Keratinocyte (primary cell): ENCODE measurements around the gene KCNMA1. TPM values are rescaled to one million over a fixed set of nuclear protein-coding genes. Genes with fewer than 3 reads are reported as not detected.

Source experiments
- DNase-seq: peaks from one replicate; pipeline ENCODE4 v3.0.0-alpha.2; 2011; ENCODE audit warnings: low read depth, missing footprints, low spot score
- FAIRE-seq: peaks from 2 replicates; lab custom pipeline; 2011; peaks lifted over from hg19 to GRCh38; lab: Jason Lieb, UNC
- H2AFZ ChIP-seq: 2 replicates; pipeline ENCODE4 v1.6.0; 2012; ENCODE audit warnings: low read length, control low read depth, inconsistent platforms; ENCODE audit not compliant: control insufficient read depth
- H3K27ac ChIP-seq: 2 replicates; pipeline ENCODE4 v1.5.1; 2011; ENCODE audit warnings: low read length; ENCODE audit not compliant: control insufficient read depth, insufficient read depth
- H3K27me3 ChIP-seq: 3 replicates; pipeline ENCODE4 v1.6.0; 2011; ENCODE audit warnings: low read length; ENCODE audit not compliant: control insufficient read depth, insufficient read depth; ENCODE audit errors: extremely low read depth
- H3K36me3 ChIP-seq, 2 experiments: 2 replicates in 1 of 2; 3 replicates in 1 of 2; pipeline ENCODE4 v1.5.1; 2011; ENCODE audit warnings: low read length in 2 of 2, mild to moderate bottlenecking in 1 of 2; ENCODE audit not compliant: control insufficient read depth in 2 of 2, insufficient read depth in 2 of 2; ENCODE audit errors: extremely low read depth in 1 of 2
- H3K4me1 ChIP-seq: 3 replicates; pipeline ENCODE4 v1.5.1; 2011; ENCODE audit warnings: low read length; ENCODE audit not compliant: control insufficient read depth, insufficient read depth; ENCODE audit errors: extremely low read depth
- H3K4me2 ChIP-seq: 3 replicates; pipeline ENCODE4 v1.6.0; 2011; ENCODE audit warnings: low read depth, low read length; ENCODE audit not compliant: control insufficient read depth, insufficient read depth; ENCODE audit errors: extremely low read depth
- H3K4me3 ChIP-seq, 3 experiments: fragments of 200-600 bp in 1 of 3; sonication (generic) in 1 of 3; 2 replicates in 2 of 3; 3 replicates in 1 of 3; pipeline ENCODE4 v1.5.1; 2011 to 2016; ENCODE audit warnings: low read length in 3 of 3, mild to moderate bottlenecking in 3 of 3, control low read depth in 2 of 3, inconsistent platforms in 1 of 3, low read depth in 1 of 3, mixed read lengths in 1 of 3, mixed run types in 1 of 3, moderate library complexity in 1 of 3; ENCODE audit not compliant: control insufficient read depth in 2 of 3, insufficient read depth in 2 of 3; ENCODE audit errors: extremely low read depth in 1 of 3
- H3K79me2 ChIP-seq: 2 replicates; pipeline ENCODE4 v1.6.0; 2012; ENCODE audit warnings: low read length; ENCODE audit not compliant: control insufficient read depth, insufficient read depth
- H3K9ac ChIP-seq: 3 replicates; pipeline ENCODE4 v1.6.0; 2011; ENCODE audit warnings: low read length; ENCODE audit not compliant: control insufficient read depth, insufficient read depth; ENCODE audit errors: extremely low read depth
- H3K9me1 ChIP-seq: 3 replicates; pipeline ENCODE4 v1.6.0; 2011; ENCODE audit warnings: low read length; ENCODE audit not compliant: control insufficient read depth, insufficient read depth; ENCODE audit errors: extremely low read depth
- H3K9me3 ChIP-seq: 2 replicates; pipeline ENCODE4 v1.5.1; 2012; ENCODE audit warnings: low read depth, low read length; ENCODE audit not compliant: control insufficient read depth
- H4K20me1 ChIP-seq: 3 replicates; pipeline ENCODE4 v1.6.0; 2011; ENCODE audit warnings: low read length; ENCODE audit not compliant: control insufficient read depth, insufficient read depth; ENCODE audit errors: extremely low read depth
- EZH2 ChIP-seq: IDR thresholded peaks from one replicate; pipeline ENCODE4 v1.6.1; 2012; ENCODE audit warnings: inconsistent platforms, mild to moderate bottlenecking, low read length, moderate library complexity
- dilution Hi-C: fragments of 300-500 bp; cut with MboI; formaldehyde crosslinking; loops from one replicate; pipeline ENCODE4 v1.7.0; 2020; ENCODE audit warnings: low sequenced_read_pairs; ENCODE audit not compliant: extremely low pct_ligation_motif_present
- polyA plus RNA-seq, 5 experiments: library from polyadenylated mRNA; depleted of rRNA in 3 of 5; stranded (reverse) in 3 of 5; stranded (forward) in 1 of 5; unstranded in 1 of 5; fragments of >200 nt; gene quantifications; 1 replicate in 1 of 5; 2 replicates in 3 of 5; 3 replicates in 1 of 5; pipeline versions ENCODE4 v1.2.1 to v1.2.3, GENCODE V29; 2011 to 2012; ENCODE audit warnings: missing spikeins in 2 of 5, low read depth in 1 of 5, low replicate concordance in 1 of 5
- TF ChIP-seq, protein P1 (sequence below), 3 experiments: IDR thresholded peaks in 1 of 3; conservative IDR thresholded peaks in 1 of 3; optimal IDR thresholded peaks in 1 of 3; 2 replicates in 2 of 3; 3 replicates in 1 of 3; pipeline versions ENCODE3 to v1.5.1; 2011; ENCODE audit warnings: low read length in 3 of 3, mild to moderate bottlenecking in 3 of 3, moderate library complexity in 2 of 3, control low read depth in 1 of 3, inconsistent platforms in 1 of 3; ENCODE audit not compliant: insufficient read depth in 2 of 3; ENCODE audit errors: extremely low read depth in 1 of 3

The KCNMA1 gene
- polyA plus RNA-seq, 1 donor (not counting 4 experiments of a cell fraction or from before 2014, with no cell fraction given): 6.3 TPM

DNA sequence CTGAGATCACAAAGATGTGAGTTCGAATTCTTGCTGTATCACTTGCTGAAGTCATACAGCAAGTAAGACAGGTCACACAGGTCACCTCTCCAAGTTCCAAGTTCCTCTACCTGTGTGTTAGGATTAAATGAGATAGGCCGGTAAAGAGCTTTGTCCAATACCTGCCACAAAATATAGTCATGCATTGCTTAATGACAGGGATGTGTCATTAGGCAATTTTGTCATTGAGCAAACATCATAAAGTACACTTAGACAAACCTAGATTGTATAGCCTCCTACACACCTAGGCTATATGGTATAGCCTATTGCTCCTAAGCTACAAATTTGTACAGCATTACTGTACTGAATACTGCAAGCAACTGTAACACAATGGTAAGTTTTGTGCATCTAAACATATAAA is 469.4 kb downstream of the KCNMA1 start:
- Histone ChIP-seq H3K27me3 (no peaks in the 10 kb centered on the region), H3K27ac (no peak overlapping the region), H2AFZ (no peak overlapping the region), H3K4me3 (no peak overlapping the region), H3K36me3 (no peaks in the 10 kb centered on the region), H3K9me1 (no peaks in the 10 kb centered on the region), H3K4me1 (peaks cover 14% of the 10 kb centered on the region), H3K4me2 (no peak overlapping the region), H4K20me1 (no peaks in the 10 kb centered on the region), H3K9me3 (no peaks in the 10 kb centered on the region), H3K79me2 (no peaks in the 10 kb centered on the region), H3K9ac (no peak overlapping the region)
- TF ChIP-seq, protein P1, sequence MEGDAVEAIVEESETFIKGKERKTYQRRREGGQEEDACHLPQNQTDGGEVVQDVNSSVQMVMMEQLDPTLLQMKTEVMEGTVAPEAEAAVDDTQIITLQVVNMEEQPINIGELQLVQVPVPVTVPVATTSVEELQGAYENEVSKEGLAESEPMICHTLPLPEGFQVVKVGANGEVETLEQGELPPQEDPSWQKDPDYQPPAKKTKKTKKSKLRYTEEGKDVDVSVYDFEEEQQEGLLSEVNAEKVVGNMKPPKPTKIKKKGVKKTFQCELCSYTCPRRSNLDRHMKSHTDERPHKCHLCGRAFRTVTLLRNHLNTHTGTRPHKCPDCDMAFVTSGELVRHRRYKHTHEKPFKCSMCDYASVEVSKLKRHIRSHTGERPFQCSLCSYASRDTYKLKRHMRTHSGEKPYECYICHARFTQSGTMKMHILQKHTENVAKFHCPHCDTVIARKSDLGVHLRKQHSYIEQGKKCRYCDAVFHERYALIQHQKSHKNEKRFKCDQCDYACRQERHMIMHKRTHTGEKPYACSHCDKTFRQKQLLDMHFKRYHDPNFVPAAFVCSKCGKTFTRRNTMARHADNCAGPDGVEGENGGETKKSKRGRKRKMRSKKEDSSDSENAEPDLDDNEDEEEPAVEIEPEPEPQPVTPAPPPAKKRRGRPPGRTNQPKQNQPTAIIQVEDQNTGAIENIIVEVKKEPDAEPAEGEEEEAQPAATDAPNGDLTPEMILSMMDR (optimal IDR thresholded peaks at IDR 0.05 in 1 of 3, IDR thresholded peaks at IDR 0.05 in 1 of 3, conservative IDR thresholded peaks at IDR 0.05 in 1 of 3; ENCODE audit: extremely low read depth in 1 of 3, insufficient read depth in 2 of 3, low read length in 3 of 3): no peak
- TF ChIP-seq EZH2: no peak
- FAIRE-seq: no peak
- dilution Hi-C loops: no loop called here
- DNase-seq: no peak

DNA sequence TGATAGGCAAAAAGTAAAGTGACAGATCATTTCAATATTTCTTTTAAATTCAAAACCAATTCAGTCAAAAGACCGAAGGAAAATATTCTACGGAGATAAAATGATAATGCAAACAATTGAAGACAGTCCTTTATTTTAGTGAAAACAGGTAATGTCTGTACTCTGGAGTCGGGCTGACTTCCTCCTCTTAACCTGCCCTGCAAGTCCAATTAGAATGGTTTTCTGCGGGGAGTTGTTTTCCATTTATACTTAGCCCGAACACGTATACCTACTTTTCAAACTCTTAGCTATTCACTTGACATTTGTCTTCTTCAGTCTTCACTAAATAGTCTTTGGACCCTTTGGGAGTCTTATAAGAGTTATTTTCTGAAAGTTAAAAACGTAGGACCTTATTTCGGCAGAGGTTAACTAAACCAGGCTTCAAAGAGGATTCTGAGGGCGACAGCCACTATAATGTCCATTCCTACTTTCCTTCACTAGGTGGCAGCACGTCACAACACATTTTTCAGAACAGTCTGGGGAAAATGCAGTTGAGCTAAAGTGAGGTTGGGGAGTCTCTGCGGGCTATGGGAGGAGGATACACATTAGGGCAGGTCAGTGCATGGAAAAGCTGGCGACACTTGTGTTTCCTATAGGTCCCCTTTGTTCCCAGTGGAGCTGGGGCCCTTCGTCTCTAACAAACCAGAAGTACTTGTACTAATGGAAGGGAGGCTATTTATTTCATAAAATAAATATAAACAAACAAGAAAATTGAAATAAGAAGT is 472.0 kb downstream of the KCNMA1 start:
- Histone ChIP-seq H3K4me2 (peak overlapping the region; percentile 81), H4K20me1 (no peaks in the 10 kb centered on the region), H3K4me3 (peak overlapping the region in 2 of 3 experiments; percentile 27 to 41), H3K9ac (peak overlapping the region; percentile 20), H3K27ac (peak overlapping the region; percentile 83), H3K4me1 (peaks cover 35% of the 10 kb centered on the region), H2AFZ (peak overlapping the region; percentile 69), H3K9me1 (no peaks in the 10 kb centered on the region), H3K27me3 (no peaks in the 10 kb centered on the region), H3K9me3 (no peaks in the 10 kb centered on the region), H3K79me2 (no peaks in the 10 kb centered on the region), H3K36me3 (no peaks in the 10 kb centered on the region)
- dilution Hi-C loops: no loop called here
- FAIRE-seq (peak; percentile 66), DNase-seq (no peak)
- TF ChIP-seq, protein P1 (optimal IDR thresholded peaks at IDR 0.05 in 1 of 3, IDR thresholded peaks at IDR 0.05 in 1 of 3, conservative IDR thresholded peaks at IDR 0.05 in 1 of 3; ENCODE audit: extremely low read depth in 1 of 3, insufficient read depth in 2 of 3, low read length in 3 of 3): peak; percentile 64 to 87 (median 86)
- no peak for TF ChIP-seq EZH2
